Kidney glomerular epithelial cell (primary cell): Measurements from ENCODE around the gene PCP4.

Experiments
- DNase-seq: peaks from one replicate; lab custom pipeline; 2025; lab: John Stamatoyannopoulos, UW

The PCP4 gene

GRCh38 chr21:39867198-39867650 lies at the start of gene PCP4:
Gene PCP4, plus strand, starts transcription at chr21:39867438. Its CDS starts 64 bp downstream, at chr21:39867502.
- DNase-seq = peak; percentile 57

GRCh38 chr21:39818557-39818956 lies 48.7 kb upstream of the PCP4 start:
- DNase-seq = no peak

- DNase-seq = no peak
Observed at GRCh38 chr21:39822042-39822441, 45.2 kb upstream of the PCP4 start.

- DNase-seq = no peak
Observed at GRCh38 chr21:39825250-39825649, 42.0 kb upstream of the PCP4 start.

- DNase-seq = no peak
Observed at GRCh38 chr21:39834543-39834942, 32.7 kb upstream of the PCP4 start.

GRCh38 chr21:39837861-39838359 lies 29.3 kb upstream of the PCP4 start:
- peak; percentile 12 for DNase-seq

GRCh38 chr21:39840373-39841097 lies 26.7 kb upstream of the PCP4 start:
- DNase-seq = no peak

GRCh38 chr21:39842741-39843459 lies 24.3 kb upstream of the PCP4 start:
- DNase-seq = no peak

GRCh38 chr21:39843483-39843882 lies 23.8 kb upstream of the PCP4 start:
- DNase-seq = no peak

GRCh38 chr21:39843916-39844315 lies 23.3 kb upstream of the PCP4 start:
- DNase-seq = no peak

GRCh38 chr21:39845571-39846130 lies 21.6 kb upstream of the PCP4 start:
- no peak for DNase-seq

- DNase-seq = no peak
Observed at GRCh38 chr21:39847877-39848276, 19.4 kb upstream of the PCP4 start.

GRCh38 chr21:39849014-39849655 lies 18.1 kb upstream of the PCP4 start:
- DNase-seq = no peak

- DNase-seq = no peak
Observed at GRCh38 chr21:39850333-39850732, 16.9 kb upstream of the PCP4 start.

GRCh38 chr21:39851002-39851618 lies 16.1 kb upstream of the PCP4 start:
- DNase-seq = no peak

- DNase-seq = no peak
Observed at GRCh38 chr21:39852021-39852721, 15.1 kb upstream of the PCP4 start.

- DNase-seq = no peak
Observed at GRCh38 chr21:39852726-39853500, 14.3 kb upstream of the PCP4 start.

- no peak for DNase-seq
Observed at GRCh38 chr21:39854572-39854971, 12.7 kb upstream of the PCP4 start.

- no peak for DNase-seq
Observed at GRCh38 chr21:39855595-39855994, 11.6 kb upstream of the PCP4 start.

- no peak for DNase-seq
Observed at GRCh38 chr21:39860600-39860999, 6.6 kb upstream of the PCP4 start.

- peak; percentile 57 for DNase-seq
Observed at GRCh38 chr21:39863111-39863510, 4.1 kb upstream of the PCP4 start.
